Uterus (tissue), 4 donors: ENCODE measurements around the gene MSI2. TPM values are rescaled to one million over a fixed set of nuclear protein-coding genes. Genes with fewer than 3 reads are reported as not detected.
A peak's percentile ranks its signal among the peaks of the same experiment; 100 is the strongest.

Source experiments
- DNase-seq, 2 donors: peaks; one replicate each; pipeline ENCODE4 v3.0.0-alpha.2; 2019 to 2020
- H3K27ac ChIP-seq, 2 donors: fragments of 200-600 bp; sonication (generic); 1 replicate in 1 of 2; 2 replicates in 1 of 2; pipeline ENCODE4 v1.5.1; 2016 to 2018
- H3K27me3 ChIP-seq, 2 donors: fragments of 200-600 bp; sonication (generic); one replicate each; pipeline ENCODE4 v1.5.1; 2018 to 2019; ENCODE audit warnings: control low read depth in 1 of 2
- H3K36me3 ChIP-seq, 2 donors: fragments of 200-600 bp; sonication (generic); one replicate each; pipeline ENCODE4 v1.5.1; 2019; ENCODE audit warnings: control low read depth in 1 of 2
- H3K4me1 ChIP-seq, 2 donors: fragments of 200-600 bp; sonication (generic); one replicate each; pipeline ENCODE4 v1.5.1; 2018 to 2019; ENCODE audit warnings: control low read depth in 1 of 2
- H3K4me3 ChIP-seq, 2 donors: fragments of 200-600 bp; sonication (generic); 1 replicate in 1 of 2; 2 replicates in 1 of 2; pipeline ENCODE4 v1.5.1; 2018 to 2019; ENCODE audit warnings: mild to moderate bottlenecking in 1 of 2
- H3K9me3 ChIP-seq, 2 donors: fragments of 200-600 bp; sonication (generic); one replicate each; pipeline ENCODE4 v1.5.1; 2019; ENCODE audit warnings: control low read depth in 1 of 2
- POLR2A ChIP-seq, 2 donors: fragments of 450-650 bp; IDR thresholded peaks; one replicate each; pipeline ENCODE4 v1.6.1; 2016; ENCODE audit warnings: antibody characterized with exemption in 2 of 2, mild to moderate bottlenecking in 1 of 2, moderate library complexity in 1 of 2
- intact Hi-C: fragments of 100-400 bp; cut with DNase I; formaldehyde crosslinking; loops from one replicate; pipeline ENCODE4 v1.15.1; 2023; ENCODE audit warnings: low total_unique reads
- total RNA-seq, 4 donors: library from RNA; depleted of rRNA in 3 of 4; stranded (reverse); fragments of >200 nt in 3 of 4; gene quantifications; one replicate each; pipeline versions ENCODE4 v1.1.0 to v1.2.4, GENCODE V29; 2014 to 2023
- TF ChIP-seq, protein P1 (sequence below), 4 experiments: fragments of 200-600 bp in 2 of 4; fragments of 450-650 bp in 2 of 4; sonication (generic) in 2 of 4; IDR thresholded peaks; one replicate each; pipeline ENCODE4 v1.5.1; 2016 to 2019; ENCODE audit warnings: antibody characterized with exemption in 4 of 4, mild to moderate bottlenecking in 2 of 4, moderate library complexity in 1 of 4
- donor health status: DM: yes; HTN: yes; CAD: no.

The MSI2 gene
- total RNA-seq, 4 donors from 2014 or later, result 13.2 to 60.8 (median 44.5) TPM

DNA sequence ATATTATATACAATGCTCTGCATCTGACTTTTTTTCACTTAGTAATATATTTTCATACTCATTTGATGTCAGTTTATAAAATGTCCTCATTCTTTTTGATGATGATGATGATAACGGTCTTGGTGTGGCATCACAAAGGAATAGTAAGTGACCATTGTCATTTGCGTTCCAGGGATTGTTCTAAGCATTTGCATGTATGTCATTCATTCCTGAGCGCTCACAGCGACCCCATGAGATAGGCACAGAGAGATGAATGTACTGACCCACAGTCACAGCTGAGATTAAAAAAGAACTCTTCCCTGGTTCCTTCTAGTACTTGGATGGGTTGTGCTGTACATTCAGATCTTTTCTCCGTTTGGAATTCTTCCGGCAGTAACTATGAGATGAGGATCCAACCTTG lies 21.2 kb upstream of the MSI2 start:
- Histone ChIP-seq H3K27me3 (no peaks in the 10 kb centered on the region), H3K4me3 (no peak overlapping the region), H3K27ac (no peak overlapping the region), H3K36me3 (no peaks in the 10 kb centered on the region), H3K4me1 (no peaks in the 10 kb centered on the region), H3K9me3 (no peaks in the 10 kb centered on the region)
- intact Hi-C loops, result no loop called here
- no peak for TF ChIP-seq POLR2A (IDR thresholded peaks at IDR 0.05)
- TF ChIP-seq, protein P1, sequence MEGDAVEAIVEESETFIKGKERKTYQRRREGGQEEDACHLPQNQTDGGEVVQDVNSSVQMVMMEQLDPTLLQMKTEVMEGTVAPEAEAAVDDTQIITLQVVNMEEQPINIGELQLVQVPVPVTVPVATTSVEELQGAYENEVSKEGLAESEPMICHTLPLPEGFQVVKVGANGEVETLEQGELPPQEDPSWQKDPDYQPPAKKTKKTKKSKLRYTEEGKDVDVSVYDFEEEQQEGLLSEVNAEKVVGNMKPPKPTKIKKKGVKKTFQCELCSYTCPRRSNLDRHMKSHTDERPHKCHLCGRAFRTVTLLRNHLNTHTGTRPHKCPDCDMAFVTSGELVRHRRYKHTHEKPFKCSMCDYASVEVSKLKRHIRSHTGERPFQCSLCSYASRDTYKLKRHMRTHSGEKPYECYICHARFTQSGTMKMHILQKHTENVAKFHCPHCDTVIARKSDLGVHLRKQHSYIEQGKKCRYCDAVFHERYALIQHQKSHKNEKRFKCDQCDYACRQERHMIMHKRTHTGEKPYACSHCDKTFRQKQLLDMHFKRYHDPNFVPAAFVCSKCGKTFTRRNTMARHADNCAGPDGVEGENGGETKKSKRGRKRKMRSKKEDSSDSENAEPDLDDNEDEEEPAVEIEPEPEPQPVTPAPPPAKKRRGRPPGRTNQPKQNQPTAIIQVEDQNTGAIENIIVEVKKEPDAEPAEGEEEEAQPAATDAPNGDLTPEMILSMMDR (IDR thresholded peaks at IDR 0.05), result no peak
- no peak for DNase-seq

GRCh38 chr17:57236686-57237299 lies 19.5 kb upstream of the MSI2 start:
- TF ChIP-seq POLR2A (IDR thresholded peaks at IDR 0.05), result no peak
- TF ChIP-seq, protein P1 (IDR thresholded peaks at IDR 0.05), result no peak
- Histone ChIP-seq H3K9me3 (no peaks in the 10 kb centered on the region), H3K4me1 (no peaks in the 10 kb centered on the region), H3K27me3 (no peaks in the 10 kb centered on the region), H3K36me3 (no peaks in the 10 kb centered on the region), H3K4me3 (no peak overlapping the region), H3K27ac (no peak overlapping the region)
- no peak for DNase-seq
- intact Hi-C loops, result no loop called here

DNA sequence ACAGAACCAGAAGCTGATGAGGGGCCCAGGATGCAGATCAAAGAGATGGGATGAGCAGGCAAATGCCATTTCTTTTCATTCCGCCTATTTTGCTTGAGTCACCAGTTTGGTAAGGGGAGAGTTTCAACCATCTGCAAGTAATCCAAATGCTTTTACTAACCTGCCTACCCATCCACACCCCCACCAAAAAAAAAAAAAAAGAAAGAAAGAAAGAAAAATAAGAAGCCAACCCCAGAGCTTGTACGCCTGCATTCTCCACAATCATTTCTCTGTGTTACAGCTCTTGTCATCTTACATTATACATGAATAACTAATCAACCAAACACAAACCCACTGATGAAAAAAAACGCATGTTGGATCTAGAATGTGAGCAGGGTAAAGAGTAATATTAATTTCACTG lies 15.7 kb upstream of the MSI2 start:
- H3K27me3 ChIP-seq, result no peaks in the 10 kb centered on the region
- DNase-seq, result no peak
- H3K4me1 ChIP-seq, result no peaks in the 10 kb centered on the region
- intact Hi-C loops, result loop anchor here (10.0 kb wide), 1 partner anchor 594 kb away; no protein-coding TSS in a partner anchor
- H3K36me3 ChIP-seq, result no peaks in the 10 kb centered on the region
- H3K4me3 ChIP-seq, result no peak overlapping the region
- no peaks in the 10 kb centered on the region for H3K9me3 ChIP-seq
- TF ChIP-seq POLR2A (IDR thresholded peaks at IDR 0.05), result no peak
- TF ChIP-seq, protein P1 (IDR thresholded peaks at IDR 0.05), result no peak
- H3K27ac ChIP-seq, result no peak overlapping the region

GRCh38 chr17:57242148-57242547 lies 14.2 kb upstream of the MSI2 start:
- no peak for TF ChIP-seq POLR2A (IDR thresholded peaks at IDR 0.05)
- TF ChIP-seq, protein P1 (IDR thresholded peaks at IDR 0.05), result no peak
- no peak overlapping the region for H3K27ac ChIP-seq
- no peaks in the 10 kb centered on the region for H3K27me3 ChIP-seq
- no peaks in the 10 kb centered on the region for H3K36me3 ChIP-seq
- no peak for DNase-seq
- no peak overlapping the region for H3K4me3 ChIP-seq
- H3K9me3 ChIP-seq, result no peaks in the 10 kb centered on the region
- no peaks in the 10 kb centered on the region for H3K4me1 ChIP-seq
- intact Hi-C loops, result loop anchor here (10.0 kb wide), 1 partner anchor 593 kb away; no protein-coding TSS in a partner anchor

- DNase-seq, result peak; percentile 56 to 58
- intact Hi-C loops, result loop anchor here (10.0 kb wide), 1 partner anchor 592 kb away; no protein-coding TSS in a partner anchor
- no peaks in the 10 kb centered on the region for H3K36me3 ChIP-seq
- H3K27me3 ChIP-seq, result no peaks in the 10 kb centered on the region
- no peak for TF ChIP-seq POLR2A (IDR thresholded peaks at IDR 0.05)
- TF ChIP-seq, protein P1 (IDR thresholded peaks at IDR 0.05), result peak; percentile 90 to 97 (median 94)
- H3K27ac ChIP-seq, result no peak overlapping the region
- no peaks in the 10 kb centered on the region for H3K4me1 ChIP-seq
- no peaks in the 10 kb centered on the region for H3K9me3 ChIP-seq
- H3K4me3 ChIP-seq, result no peak overlapping the region
These were observed 13.1 kb upstream of the MSI2 start for GRCh38 chr17:57243171-57243622.
